Skeletal muscle cell (primary cell): ENCODE data around the gene CARD10.
"Not testable (repeated sequence)": the region's sequence is repeated elsewhere in the genome, so short reads cannot be mapped to it uniquely, and the experiment has no call there.

Experiments
- DNase-seq: peaks from one replicate; pipeline ENCODE4 v3.0.0-alpha.2; 2010; ENCODE audit warnings: low read depth
- H3K4me3 ChIP-seq: 2 replicates; pipeline ENCODE4 v1.5.1; 2011; ENCODE audit warnings: low read depth, mild to moderate bottlenecking, control low read depth, low read length, moderate library complexity

The CARD10 gene

GRCh38 chr22:37557321-37558001 is 38.2 kb upstream of the CARD10 start:
- no peak for DNase-seq
- no peak overlapping the region for H3K4me3 ChIP-seq

DNA sequence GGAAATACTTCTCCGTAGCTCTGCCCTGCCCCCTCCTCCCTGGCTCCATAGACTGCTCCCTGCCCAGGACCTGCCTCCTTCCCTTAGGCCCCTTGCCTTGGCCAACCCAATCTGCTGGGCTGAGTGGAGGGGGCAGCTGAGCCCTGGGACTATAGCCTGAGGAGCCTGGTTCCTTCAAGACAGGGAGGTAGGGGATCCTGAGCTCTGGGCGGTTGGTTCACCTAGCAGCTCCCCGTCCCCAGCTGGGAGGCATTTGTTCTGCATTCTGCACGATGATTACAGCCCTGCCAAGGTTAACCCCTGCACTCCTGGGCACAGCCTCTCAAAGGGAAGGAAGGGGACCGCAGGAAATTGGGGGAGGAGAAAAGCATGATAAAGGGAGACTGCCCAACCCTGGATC is 37.5 kb upstream of the CARD10 start:
- no peak overlapping the region for H3K4me3 ChIP-seq
- no peak for DNase-seq

DNA sequence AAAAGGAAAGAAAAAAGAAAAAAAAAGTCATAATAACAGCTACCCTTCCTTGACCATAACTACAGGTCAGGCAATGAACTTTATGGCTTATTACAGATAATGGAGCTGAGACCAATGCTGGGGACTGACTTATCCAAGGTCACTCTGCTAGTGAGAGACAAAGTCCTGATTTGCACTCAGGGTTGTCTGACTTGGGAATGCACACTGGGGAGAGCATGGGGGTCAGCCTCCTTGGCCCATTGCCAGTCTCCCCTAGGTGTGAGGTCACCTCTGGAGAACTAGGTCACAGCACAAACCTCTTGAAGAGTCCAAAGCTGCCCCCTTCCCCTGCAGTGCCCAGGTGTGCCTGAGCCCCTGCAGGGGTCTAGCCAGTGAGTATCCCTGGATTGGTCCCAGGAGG is 35.8 kb upstream of the CARD10 start:
- DNase-seq: no peak
- H3K4me3 ChIP-seq: no peak overlapping the region

DNA sequence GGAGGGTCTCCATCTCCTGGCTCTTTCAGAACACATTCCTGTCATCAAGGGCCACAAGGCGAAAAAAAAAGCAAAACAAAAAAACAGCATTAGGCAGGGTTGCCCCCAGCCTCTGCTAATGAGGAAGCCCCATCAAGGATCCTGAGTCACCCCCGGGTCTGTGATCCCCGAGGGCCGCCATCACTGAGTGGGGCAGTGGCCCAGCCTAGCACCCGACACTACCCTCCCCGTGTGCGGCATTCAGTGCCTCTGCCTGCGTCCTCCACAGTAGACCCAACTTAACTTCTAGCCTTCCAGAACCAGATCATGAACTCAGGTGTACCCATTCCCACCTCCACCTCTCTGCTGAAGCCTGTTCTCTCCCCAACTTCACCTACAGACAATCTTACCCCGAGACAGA is 34.5 kb upstream of the CARD10 start:
- DNase-seq: no peak
- H3K4me3 ChIP-seq: no peak overlapping the region

GRCh38 chr22:37552524-37553163 is 33.4 kb upstream of the CARD10 start:
- H3K4me3 ChIP-seq: no peak overlapping the region
- DNase-seq: no peak

GRCh38 chr22:37551981-37552380 is 32.8 kb upstream of the CARD10 start:
- DNase-seq: no peak
- H3K4me3 ChIP-seq: no peak overlapping the region

- H3K4me3 ChIP-seq, DNase-seq: not testable (repeated sequence)
Observed at GRCh38 chr22:37550921-37551320, 31.7 kb upstream of the CARD10 start.

DNA sequence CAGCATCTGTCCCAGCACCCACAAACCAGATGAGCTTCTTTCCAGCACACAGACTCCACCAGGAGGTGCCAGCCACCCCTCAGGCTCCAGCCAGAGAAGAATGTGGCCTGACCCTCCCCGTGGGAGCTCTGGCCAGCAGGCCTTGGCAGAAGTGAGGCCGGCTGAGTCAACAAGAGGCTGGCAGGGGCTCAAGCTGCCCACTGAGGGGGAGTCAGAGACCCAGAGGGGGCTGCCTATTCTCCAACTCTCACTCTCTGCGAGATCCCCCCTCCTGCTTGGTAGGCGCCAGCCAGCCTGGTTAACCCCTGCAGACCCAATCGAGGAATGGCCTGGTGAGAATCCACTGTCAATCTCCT is 30.5 kb upstream of the CARD10 start:
- H3K4me3 ChIP-seq: no peak overlapping the region
- DNase-seq: no peak

GRCh38 chr22:37547251-37547741 is 28.1 kb upstream of the CARD10 start:
- no peak for DNase-seq
- H3K4me3 ChIP-seq: no peak overlapping the region

GRCh38 chr22:37546437-37547250 is 27.4 kb upstream of the CARD10 start:
- no peak overlapping the region for H3K4me3 ChIP-seq
- DNase-seq: peak; percentile 73

GRCh38 chr22:37545703-37546436 is 26.7 kb upstream of the CARD10 start:
- peak; percentile 91 for DNase-seq
- peak overlapping the region; percentile 10 for H3K4me3 ChIP-seq

- no peak for DNase-seq
- H3K4me3 ChIP-seq: peak overlapping the region; percentile 10
Observed at GRCh38 chr22:37544955-37545702, 25.9 kb upstream of the CARD10 start.

DNA sequence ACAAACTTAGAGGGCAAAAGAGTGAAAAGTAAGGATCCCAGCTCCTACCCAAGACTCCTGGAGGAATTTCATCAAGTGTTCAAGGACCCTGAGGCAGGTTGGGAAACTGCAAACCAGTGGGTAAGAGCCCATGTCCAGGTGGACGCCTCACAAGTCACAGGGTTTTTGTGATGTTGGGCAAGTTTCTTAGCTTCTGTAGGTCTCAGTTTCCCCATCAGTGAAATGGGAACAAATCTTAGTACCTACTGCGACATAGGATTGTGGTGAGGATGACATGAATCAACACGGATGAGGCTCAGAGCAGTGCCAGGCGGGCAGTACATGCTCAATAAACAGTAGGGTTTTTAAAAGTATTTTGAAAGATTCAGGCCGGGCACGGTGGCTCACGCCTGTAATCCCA is 23.7 kb upstream of the CARD10 start:
- no peak for DNase-seq
- no peak overlapping the region for H3K4me3 ChIP-seq

DNA sequence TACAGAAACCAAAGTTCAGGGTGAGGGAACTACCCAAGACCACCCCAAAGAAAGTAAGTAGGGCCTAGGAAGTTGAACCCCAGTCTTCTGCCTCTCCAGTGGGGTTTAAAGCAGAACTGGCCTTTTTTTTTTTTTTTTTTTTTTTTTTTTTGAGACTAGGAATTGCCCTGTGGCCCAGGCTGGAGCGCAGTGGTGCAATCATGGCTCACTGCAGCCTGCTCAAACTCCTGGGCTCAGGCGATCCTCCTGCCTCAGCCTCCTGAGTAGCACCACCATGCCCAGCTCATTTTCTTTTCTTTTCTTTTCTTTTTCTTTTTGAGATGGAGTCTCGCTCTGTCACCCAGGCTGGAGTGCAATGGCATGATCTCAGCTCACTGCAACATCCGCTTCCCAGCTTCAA is 23.2 kb upstream of the CARD10 start:
- DNase-seq, H3K4me3 ChIP-seq: not testable (repeated sequence)

DNA sequence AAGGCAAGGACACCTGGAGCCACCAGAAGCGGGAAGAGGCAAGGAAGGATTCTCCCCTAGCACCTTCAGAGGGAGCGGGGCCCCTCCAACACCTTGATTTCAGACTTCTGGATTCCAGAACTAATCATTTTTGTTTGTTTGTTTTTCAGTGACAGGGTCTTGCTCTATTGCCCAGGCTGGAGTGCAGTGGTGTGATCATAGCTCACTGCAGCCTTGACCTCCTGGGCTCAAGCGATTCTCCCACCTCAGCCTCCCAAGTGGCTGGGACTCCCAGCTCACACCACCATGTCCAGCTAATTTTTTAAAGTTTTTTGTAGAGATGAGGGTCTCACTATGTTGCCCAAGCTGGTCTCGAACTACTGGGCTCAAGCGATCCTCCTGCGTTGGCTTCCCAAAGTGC is 20.6 kb upstream of the CARD10 start:
- not testable (repeated sequence) for DNase-seq, H3K4me3 ChIP-seq

- H3K4me3 ChIP-seq: no peak overlapping the region
- peak; percentile 79 for DNase-seq
Observed at GRCh38 chr22:37538590-37539357, 19.6 kb upstream of the CARD10 start.

DNA sequence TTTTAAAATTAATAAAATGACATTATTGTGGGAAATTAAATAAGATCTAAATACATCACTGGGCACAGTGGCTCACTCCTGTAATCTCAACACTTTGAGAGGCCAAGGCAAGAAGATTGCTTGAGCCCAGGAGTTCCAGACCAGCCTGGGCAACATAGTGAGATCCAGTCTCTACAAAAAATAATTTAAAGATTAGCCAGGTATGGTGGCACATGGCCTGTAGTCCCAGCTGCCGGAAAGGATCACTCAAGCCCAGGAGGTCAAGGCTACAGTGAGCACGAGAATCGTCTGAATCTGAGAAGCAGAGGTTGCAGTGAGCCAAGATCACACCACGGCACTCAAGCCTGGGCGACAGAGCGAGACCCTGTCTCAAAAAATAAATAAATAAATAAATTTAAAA is 15.9 kb upstream of the CARD10 start:
- no peak overlapping the region for H3K4me3 ChIP-seq
- no peak for DNase-seq

GRCh38 chr22:37534445-37534844 is 15.2 kb upstream of the CARD10 start:
- no peak overlapping the region for H3K4me3 ChIP-seq
- no peak for DNase-seq
